CMK (cell line): ENCODE measurements around the gene SLC7A4.
"Not testable (repeated sequence)": the region's sequence is repeated elsewhere in the genome, so short reads cannot be mapped to it uniquely, and the experiment has no call there.

ENCODE experiments used
- DNase-seq: peaks from one replicate; pipeline ENCODE4 v3.0.0-alpha.2; 2010; ENCODE audit warnings: low read depth

Gene SLC7A4

DNA sequence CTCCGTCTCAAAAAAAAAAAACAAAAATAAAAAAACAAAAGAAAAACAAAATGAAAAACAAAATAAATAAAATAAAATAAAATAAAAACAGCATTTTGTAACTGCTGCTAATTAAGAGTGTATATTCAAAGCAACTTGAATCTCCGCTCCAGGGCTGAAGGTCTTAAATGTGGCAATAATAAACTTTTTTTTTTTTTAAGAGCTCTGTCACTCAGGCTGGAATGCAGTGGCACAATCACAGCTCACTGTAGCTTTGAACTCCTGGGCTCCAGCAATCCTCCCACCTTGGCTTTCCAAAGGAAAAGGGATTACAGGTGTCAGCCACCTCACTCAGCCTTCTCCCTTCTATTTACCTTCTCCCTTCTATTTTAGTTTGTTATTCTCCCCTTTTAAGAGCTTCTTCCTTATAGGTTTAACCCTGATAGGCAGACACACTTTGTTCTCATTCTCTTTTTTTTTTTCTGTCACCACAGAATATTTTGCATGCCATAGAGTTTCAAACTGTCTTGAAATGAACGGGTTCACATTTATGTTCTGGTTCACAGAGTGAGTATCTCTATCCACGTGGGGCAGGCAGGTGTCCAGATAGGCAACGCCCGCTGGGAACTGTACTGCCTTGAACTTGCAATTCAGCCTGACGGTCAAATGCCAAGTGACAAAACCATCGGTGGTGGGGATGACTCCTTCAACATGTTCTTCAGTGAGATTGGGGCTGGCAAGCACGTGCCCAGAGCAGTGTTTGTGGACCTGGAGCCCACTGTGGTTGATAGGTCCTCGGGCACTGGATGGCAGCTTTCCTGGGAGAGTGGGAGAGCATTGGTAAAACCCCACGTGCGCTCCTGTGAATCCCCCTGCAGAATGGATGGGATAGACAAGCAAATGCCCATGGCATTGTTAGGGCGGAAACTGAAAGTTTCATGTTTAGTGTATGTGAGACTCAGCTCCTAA lies 32.8 kb upstream of the SLC7A4 start:
- DNase-seq, result no peak

DNA sequence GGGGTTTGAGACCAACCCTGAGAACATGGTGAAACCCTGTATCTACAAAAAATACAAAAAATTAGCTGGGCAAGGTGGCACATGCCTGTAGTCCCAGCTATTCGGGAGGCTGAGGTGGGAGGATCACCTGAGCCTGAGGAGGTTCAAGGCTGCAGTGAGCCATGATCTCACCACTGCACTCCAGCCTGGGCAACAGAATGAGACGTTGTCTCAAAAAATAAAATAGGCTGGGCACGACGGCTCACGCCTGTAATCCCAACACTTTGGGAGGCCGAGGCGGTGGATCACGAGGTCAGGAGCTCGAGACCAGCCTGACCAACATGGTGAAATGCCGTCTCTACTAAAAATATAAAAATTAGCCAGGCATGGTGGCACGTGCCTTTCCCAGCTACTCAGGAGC lies 32.1 kb upstream of the SLC7A4 start:
- DNase-seq, result not testable (repeated sequence)

GRCh38 chr22:21061660-21062321 lies 29.4 kb upstream of the SLC7A4 start:
- not testable (repeated sequence) for DNase-seq

DNA sequence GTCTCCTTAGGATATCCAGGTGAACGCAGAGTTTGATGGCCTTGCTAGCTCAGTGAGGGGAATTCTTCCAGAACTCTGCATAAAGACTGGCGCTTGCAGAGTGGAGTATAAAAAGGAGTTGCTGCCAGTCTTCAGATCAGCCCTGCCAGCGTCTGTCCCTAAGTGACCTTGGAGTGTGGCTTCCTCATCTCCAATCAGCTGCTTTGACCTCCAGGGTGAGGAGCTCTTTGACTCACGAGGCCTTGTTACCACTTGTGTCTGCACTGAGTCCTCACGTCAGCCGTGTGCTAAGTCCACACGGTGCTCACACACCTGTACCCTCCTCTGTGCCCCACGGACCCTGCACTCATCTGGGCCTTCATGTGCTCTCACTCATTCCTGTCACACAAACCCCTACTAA lies 28.0 kb upstream of the SLC7A4 start:
- DNase-seq, result not testable (repeated sequence)

DNA sequence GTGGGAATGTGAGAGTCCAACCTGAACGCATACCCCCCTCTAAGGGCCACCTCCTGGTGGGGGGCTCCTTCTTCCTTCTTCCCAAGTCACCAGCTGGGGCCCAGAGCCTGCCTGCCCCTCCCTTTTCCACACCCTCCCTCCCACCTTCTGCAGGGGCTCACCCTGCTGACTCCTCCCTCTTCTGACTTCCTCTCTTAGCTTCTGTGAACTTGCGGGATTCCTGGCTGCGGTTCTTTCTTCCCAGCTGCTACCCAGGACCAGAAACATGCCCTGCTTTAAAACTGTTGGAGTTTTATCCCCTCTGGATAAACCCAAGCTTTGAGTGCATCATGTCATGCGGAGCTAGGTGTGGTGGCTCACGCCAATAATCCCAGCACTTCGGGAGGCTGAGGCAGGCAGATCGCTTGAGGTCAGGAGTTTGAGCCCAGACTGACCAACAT lies 23.5 kb upstream of the SLC7A4 start:
- peak; percentile 42 for DNase-seq

DNA sequence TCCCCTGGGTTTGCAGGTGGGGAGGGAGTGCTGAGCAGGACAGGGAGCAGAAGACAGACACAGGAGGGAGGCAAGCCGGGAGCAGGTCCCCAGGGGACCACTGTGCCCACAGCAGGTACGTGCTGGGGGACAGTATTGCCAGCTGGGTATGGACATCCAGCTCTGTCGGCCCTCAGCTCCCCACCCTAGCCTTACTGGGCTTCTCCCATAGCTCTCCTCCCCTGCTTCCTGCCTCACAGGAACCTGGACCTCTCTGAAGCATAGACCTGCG lies 23.1 kb upstream of the SLC7A4 start:
- DNase-seq, result no peak

GRCh38 chr22:21054714-21055563 lies 22.6 kb upstream of the SLC7A4 start:
- no peak for DNase-seq

DNA sequence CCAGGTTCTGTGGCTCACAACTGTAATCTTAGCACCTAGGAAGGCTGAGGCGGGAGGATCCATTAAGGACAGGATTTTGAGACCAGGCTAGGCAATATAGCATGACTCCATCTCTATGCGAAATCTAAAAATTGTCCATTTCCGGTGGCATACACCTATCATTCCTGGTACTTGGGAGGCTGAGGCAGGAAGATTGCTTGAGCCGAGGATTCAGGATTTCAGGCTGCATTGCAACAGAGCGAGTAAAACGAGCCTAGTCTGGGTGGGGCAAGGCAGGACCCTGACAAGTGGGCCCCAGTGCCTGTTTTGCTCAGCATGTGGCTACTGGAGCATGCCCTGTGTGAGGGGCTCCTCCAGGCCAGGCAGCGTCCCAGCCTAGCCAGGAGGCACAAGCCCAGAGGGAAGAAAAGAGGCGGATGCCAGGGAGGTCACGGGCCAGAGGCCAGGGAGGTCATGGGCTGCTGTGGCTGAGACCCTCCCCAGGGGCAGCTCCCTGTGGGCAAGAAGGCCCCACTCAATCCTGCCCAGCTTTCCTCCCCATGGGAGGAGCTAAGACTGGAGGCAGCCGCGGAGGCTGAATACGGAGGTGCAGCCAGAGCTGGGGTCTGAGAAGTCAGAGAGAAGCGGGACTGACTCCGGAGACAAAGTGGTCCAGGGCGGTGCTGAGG lies 21.8 kb upstream of the SLC7A4 start:
- no peak for DNase-seq

DNA sequence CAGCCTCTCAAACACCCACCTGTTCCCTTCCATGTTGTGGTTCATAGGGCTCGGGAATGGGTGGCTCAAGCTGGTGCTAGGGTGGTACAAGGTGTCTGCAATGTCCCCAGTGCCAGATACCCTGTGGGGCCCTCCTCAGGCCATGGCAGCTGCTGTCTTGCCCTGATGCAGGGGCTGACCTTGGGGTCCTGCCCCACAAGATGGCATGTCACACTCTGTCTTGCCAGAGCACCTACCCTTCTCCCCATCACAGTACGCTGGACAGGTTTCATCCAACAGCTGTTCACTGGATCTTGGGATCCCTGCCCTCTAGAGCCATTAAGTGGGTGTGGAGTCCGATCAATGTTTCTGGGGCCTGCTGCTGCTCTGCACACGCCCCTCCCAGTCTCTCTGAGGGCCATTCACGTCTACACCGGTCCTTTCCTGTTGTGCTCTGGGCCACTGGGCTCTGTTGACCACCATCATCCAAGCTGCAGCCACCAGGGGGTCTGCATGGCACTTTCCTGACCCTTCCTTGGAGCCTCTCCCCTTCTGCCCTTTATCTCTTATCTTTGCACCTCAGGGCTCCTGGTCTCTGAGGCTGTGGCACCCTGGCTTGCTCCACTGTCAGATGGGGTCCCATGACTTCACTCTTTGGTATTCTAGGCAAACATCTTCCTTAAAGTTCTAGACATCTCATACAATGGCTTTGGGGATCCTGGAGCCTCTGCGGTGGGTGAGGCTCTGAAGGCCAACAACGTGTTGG lies 20.5 kb upstream of the SLC7A4 start:
- no peak for DNase-seq

DNA sequence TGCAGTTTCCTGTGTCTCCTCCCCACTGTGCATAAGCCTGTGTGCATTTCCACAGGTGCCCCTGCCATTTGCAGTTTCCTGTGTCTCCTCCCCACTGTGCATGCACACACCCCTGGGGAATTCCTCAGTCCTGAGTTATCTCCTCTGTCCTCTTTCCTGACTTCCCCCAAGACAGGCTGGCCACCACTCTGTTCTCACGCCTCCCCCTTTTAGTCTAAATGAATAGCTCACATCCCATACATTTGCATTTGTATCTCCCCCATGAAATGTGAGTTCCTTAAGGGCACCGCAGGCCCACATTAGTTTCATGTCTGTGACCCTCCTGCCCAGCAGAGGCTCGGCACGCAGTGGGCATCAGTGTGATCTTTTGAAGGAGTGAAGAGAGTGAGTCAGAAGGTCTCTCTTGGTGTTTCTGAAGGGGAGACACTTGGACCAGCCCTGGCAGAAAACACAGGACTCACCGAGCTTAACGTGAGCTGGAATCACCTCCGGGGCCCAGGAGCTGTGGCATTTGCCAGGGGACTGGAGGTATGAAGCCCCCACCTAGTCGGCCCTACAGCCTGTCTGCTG lies 19.6 kb upstream of the SLC7A4 start:
- DNase-seq, result no peak

GRCh38 chr22:21051145-21051830 lies 18.9 kb upstream of the SLC7A4 start:
- DNase-seq, result no peak

DNA sequence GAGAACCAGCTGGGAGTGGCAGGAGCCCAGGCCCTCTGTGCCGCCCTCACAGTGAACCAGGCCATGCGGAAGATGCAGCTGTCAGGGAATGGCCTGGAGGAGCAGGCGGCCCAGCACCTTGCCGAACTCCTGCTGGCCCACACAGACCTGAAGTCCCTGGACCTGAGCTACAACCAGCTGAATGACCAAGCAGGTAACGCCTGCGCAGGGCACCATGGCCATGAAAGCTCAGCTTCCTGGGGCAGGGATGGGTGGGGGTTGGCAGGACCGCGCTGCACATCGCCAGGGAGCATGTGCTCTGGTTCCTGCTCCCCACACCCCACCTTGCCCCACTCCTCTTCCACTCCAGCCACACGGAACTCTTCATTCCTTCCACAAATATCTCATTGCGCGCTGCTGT lies 16.6 kb upstream of the SLC7A4 start:
- DNase-seq, result not testable (repeated sequence)

- not testable (repeated sequence) for DNase-seq
Observed at GRCh38 chr22:21048448-21048847, 16.1 kb upstream of the SLC7A4 start.

- no peak for DNase-seq
Observed at GRCh38 chr22:21047730-21048129, 15.4 kb upstream of the SLC7A4 start.

DNA sequence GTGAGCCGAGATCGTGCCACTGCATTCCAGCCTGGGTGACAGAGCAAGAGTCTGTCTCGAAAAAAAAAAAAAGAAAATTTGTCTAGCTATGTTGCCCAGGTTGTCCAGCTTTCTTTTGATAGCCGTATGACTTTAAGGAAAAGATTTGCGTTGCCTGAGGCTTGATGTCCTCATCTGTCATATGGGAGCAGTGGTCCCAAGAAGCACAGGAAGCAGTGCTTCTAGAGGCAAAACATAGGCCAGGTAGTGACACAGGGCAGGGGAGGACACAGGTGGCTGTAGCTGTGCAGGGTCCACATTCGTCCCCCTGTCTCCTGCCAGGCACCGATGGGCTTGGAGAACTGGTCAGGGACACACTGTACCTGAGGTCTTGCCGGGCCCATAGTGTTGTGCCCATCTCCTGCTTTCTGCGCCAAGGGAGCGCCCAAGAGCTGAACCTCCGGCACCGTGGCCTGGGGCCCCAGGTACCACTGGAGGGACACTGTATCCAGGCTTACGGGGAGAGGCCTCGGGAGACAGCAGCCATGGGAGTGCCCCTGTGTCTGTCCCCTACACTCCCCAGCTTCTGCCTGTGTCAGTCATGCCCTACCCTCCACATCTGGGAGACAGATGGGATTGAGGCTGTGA lies 14.8 kb upstream of the SLC7A4 start:
- no peak for DNase-seq

DNA sequence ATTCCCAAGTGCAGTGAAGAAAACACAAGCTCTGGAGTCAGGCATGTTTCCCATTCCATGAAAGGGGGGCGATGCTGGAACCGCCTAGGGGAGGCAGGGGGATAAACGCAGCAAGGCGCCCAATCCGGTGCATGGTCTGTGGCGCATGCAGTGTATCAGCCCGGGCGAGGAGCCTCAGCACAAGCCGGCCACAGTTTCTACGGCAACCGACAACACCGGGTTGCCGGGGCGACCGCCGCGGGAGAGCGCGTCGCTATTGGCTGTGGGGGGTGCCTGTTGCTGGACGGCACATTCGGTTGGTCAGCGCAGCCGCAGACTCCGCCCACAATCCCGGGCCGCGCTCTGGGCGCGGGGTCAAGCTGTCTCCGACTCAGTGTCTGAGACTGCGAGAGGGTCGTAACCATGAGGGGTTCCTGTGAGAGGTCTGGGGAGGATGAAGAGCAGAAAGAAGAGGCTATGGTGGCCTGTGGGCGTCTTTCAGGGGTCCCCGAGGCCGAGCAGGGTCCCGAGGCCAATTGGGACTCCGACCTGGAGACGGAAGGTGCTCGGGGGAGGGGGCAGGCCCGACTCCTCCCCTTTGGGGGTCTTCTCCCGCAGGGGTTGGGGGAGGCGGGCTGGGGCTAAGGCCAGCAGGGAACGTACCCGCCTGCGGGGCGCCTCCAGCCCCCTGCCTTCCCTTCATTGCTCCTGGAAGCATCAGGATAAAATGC lies 13.4 kb upstream of the SLC7A4 start, which contains the start of gene LRRC74B:
LRRC74B (plus strand) TSS at position 362 of the 710 bp plus-strand sequence; CDS start at position 403, 41 bp downstream.
- peak; percentile 62 for DNase-seq

- no peak for DNase-seq
Observed at GRCh38 chr22:21044931-21045584, 12.7 kb upstream of the SLC7A4 start.

DNA sequence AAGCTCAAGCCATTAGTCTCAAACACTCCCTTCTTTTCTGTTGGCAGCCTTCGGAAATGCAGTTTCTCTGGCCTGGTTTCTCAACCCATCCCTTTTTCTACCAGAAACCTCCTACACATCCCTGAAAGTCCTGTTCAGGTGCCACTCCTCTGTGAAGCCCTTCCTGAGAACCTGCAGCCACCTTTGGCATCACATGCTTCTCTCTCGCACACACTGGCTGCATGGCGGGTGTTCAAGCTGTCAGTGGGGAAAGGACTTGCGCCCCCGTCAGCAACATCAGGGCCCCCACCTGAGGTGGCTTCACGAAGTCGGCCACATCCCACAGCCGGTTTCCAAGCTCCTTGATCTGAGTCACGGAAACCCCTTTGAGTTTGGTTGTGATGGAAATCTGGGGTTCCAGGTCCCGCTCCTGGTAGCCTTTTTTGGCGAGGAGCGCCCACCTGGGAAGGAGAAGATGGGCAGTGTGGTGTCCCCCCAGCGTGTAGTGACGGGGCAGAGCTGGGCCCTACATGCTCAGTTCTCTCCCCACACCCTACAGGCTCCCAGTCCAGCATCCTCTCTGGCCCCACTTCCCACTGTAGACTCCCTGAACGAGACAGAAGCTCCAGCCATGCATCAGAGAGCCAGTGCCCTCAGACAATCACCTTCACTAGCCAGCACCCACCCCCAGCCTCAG lies 11.6 kb upstream of the SLC7A4 start:
- DNase-seq, result no peak
